NCI-H82 treated with DMSO at 0.1 percent for 48 hours (cell line): Measurements from ENCODE around the gene CDYL.
"Not testable (repeated sequence)": the region's sequence is repeated elsewhere in the genome, so short reads cannot be mapped to it uniquely, and the experiment has no call there.

ENCODE experiments used
- DNase-seq: peaks from one replicate; lab custom pipeline; 2025; ENCODE audit not compliant: unreplicated experiment; lab: John Stamatoyannopoulos, UW

The CDYL gene

DNA sequence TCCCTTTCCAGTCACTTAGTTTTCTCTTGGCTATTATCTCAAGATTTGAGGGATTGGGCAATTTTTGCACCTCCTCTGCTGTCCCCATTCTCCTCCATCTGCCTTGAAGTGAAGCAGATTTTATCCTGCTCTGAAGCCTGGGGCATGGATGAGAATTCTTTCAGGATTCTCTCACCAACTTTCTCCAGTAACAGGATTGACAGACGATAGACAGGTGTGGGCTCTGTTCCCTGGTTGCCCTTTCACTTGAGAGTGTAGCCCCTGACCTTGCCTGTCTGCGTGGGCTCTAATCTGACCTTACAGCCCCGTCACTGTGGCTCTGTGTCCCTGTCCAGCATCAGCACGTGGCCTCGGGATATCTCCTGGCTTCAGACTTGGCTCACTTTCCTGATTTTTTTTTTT is 27.1 kb downstream of the CDYL start:
- DNase-seq = no peak

DNA sequence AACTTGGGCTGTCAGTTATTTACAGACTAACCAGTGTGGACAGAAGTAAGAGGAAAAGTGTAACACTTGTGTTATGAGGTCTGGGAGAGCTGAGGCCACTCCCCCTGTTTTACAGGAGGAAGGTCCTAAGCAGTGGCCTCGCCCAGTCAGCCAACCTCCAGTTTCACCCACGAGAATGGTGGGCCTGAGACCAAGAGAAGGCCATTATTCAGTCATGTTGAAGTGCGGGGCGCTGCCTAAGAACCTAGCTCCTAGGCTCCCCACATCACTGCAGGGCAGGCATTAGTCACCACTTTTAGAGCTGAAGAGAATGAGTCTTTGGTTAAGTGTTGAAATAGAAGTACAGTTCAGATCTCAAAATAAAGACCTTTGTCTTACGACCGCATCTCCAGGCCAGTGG is 27.9 kb downstream of the CDYL start:
- DNase-seq = no peak

DNA sequence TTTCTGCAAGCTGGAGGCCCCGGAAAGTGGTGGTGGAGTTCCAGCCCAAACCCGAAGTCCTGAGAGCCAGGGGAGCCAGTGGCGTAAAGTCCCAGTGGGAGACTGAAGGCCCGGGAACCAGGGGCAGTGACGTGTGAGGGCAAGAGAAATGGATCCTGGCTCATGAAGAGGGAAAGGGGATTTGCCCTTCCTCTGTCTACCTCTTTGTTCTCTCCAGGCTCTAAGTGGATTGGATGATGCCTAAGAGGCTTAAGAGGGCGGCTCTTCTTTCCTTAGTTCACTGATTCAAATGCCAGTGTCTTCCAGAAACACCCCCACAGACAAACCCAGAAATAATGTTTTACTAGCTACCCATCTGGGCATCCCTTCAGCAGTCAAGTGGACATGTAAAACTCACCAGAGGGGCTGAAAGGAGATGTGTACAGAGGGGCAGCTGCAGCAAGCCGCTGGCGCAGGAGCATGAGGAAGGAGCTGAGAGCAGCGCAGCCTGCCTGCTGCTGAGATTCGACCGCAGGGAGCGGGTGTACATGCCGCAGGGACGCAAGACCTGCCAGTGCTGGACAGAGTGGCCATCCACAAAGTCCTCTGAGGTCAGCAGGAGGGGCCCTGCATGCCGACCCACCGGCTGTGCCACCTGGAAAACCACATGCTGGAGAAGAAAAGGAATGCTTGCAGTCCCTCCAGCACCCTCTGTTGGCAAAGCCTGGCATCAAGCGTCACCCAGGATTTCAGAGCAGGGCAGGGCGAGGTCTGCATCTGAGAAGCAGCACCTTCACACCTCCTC is 29.5 kb downstream of the CDYL start:
- peak; percentile 94 for DNase-seq

DNA sequence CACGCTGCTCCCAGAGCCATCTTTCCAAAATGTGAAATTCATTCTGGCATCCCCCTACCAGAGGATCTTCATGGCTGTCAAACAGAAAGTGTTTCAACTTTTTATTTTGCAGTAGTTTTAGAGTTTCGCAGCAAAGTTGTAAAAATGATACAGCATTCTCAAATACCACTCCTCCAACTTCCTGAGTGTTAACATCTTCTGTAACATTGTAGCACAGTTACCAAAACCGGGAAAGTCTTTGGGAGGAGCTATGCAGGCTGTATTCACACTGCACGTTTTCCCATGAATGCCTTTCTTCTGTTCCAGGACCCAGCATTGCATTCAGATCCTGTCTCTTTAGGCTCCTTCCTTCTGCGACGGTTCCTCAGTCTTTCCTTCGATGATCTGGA is 30.1 kb downstream of the CDYL start:
- no peak for DNase-seq

DNA sequence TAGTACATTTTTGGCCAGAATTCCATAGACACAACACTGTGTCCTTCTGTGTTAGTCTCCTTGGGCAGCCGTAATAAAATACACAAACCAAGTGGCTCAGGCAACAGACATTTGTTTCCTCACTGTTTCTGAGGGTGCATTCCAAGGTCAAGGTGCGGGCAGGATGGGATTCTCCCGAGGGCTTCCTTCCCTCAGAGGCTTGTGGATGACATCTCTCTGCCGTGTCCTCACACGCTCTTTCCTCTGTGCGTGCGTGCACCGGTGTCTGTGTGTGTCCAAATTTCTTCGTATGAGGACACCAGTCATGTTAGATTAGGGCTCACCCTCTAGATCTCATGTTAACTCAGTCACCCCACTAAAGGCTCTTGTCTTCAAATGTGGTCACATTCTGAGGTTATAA is 30.6 kb downstream of the CDYL start:
- no peak for DNase-seq

DNA sequence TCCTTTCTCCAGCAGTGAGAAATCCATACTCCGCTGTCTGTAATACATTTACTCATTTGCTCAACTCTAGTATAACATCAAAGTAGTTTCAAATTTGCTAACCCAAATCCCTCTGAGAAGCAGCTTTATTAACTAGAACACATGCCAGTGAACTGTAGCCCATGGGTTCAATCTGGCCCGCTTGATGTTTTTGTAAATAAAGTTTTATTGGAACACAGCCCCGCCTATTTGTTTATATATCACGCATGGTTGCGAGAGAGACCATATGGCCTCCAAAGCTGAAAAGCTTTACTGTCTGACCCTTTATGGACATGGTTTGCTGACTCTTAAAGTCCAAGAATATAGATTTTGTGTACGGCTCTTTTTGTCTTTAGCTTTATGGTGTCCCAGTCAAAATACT is 32.2 kb downstream of the CDYL start:
- no peak for DNase-seq

DNA sequence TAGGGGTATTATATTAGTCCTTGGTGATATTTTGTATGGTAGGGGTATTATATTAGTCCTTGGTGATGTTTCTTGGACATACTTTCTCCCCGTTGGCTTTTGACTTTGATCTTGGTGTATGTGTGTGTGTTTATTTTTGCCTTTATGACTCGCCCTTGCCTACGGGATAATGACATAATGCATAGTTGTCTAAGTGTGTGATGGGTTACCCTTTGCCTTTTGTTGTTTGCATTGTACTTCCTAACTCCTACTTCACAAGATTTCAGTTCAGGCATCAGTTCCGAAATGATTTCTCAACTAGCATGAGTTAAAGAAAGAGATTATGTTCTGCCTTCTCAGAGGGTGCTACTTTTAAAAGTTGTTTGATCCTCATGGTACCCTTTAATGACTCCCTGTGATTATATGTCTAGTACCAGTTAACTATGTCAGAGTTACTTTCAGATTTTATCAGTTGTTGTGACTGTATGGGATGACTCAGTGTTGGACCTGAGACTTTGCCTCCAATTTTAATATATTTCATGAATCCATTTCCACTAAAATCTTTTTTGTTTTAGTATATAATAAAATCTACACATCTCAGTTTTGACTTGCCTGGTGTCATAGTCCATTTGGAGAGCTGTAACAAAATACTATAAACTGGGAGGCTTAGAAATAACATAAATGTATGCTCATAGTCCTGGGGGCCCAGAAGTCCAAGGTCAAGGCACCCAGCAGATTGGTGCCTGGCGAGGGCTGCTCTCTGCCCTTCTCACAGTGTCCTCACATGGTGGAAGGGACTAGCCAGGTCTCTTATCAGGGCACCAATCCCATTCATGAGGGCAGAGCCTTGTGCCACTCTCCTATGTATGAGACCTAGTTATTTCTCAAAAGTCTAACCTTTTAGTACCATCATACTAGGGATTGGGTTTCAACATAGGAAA is 34.1 kb downstream of the CDYL start:
- no peak for DNase-seq

DNA sequence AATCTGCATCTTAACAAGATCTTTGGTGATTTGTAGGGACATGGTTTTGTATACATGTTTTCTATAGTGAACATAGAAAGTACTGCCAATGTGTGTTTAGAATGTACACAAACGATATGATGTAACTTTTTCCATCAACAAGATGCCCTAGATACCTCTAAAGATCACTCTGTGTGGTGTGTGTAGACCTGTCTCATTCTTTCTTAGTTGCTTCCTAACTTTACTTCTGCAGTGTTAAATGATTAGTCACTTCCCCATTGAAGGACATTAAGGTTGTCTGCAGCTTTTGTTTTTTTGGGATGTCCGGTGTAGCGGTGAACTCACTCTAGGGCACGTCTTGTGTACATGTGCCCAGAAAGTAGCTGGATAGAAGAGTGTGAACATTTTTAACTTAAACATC is 35.9 kb downstream of the CDYL start:
- no peak for DNase-seq

DNA sequence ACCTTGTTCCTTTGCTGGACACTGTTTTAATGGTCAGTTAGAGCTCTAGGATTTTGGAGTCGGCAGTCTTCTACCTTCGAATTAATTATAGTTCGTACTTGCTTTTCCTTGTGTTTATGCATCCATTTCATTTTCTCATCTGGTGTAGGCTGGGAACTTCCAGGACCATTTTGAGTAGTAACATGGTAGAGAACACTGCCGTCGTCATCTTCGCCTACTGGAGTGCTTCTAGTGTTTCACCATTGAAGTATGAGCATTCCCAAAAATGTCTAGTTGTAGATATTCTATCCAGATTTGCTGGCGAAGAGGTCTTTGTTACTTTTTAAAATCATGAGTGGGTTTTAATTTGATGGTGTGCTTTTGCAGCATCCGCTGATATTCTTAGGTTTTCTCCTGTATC is 36.9 kb downstream of the CDYL start:
- no peak for DNase-seq

DNA sequence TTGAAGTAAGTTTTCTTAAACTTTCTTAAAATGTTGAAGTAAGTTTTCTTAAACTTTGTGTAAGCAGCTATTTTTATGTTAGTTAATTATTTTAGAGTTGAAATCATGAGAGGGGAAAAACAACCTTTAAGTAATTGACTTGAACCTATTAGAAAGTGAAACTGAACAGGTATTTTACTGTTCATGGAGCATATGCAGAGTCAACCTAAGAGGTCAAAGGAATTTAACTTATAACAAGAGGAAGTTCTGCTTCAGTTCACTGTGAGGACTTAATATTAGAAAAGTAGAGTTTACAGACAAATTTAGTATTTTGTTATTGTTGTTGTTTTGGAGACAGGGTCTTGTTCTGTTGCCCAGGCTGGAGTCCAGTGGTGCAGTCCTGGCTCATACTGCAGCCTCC is 38.0 kb downstream of the CDYL start:
- DNase-seq = no peak

DNA sequence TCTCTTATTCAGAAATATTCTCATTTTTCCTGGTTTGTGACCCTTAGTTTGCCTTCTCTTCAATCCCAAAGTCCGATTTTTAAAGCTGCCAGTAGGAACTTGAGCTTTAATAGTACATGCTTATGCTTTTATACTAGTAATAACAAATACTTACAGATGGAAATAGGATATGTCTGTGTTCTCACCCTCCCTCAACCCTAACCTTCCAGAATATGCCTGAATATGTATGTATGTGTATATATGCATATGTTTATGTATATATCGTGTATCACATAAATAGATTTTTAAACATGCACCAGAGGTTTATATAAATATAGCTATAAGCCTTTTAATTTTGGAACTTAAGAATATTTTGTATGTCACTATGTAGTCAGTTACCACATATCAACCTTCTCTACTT is 38.8 kb downstream of the CDYL start:
- DNase-seq = no peak

DNA sequence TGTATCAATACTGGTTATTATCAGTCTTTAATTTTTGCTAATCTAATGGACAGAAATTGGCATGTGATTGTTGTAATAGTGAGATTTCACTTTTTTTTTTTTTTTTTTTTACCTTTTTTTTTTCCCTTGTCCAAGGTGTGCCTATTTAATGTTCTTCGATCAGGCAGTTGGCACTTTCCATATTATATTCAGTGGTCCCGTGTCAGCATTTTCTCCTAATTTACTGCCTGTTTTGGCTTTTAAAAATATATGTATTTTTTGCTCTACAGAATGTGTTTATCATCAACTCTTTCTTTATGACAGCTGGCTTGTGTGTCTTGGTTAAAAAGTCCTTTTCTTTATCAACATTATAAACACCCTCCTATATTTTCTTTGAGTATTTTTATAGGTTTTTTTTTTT is 39.4 kb downstream of the CDYL start:
- no peak for DNase-seq

DNA sequence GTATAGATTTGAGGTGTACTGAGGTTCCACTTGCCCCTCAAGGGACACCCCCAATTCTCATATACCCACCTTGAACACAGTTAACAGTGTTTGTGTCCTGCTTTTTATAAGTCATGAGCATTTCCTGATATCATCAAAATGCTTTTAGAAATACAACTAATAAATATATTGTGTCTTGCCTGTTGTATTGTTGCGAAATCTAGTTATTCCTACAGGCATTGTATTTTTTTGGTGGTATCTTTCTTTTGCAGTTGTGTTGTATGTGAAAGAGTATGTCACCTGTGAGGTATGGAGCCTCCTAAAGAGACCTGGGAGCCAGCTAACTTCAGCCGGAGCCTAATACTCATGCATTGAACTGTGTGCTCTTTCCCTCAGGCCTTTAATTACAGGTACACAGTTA is 40.7 kb downstream of the CDYL start:
- no peak for DNase-seq

DNA sequence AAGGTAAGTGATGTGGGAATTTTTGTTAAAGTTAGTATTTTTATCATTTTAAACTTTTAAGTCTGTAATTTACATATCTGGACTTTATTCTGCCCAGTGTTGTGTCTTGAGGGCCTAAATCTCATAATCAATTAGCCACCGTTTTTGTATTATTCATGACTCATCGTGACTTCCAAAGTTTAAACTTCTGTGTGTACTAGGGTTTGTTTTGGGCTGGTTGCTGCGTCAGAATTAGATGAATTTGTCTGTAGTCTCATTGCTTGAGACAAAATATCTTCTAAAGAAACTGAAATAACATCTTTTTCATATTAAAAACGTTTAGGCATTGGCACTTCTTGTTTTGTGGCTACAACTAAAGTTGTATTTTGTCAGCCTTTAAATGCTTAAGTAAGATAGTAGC is 41.3 kb downstream of the CDYL start:
- no peak for DNase-seq

DNA sequence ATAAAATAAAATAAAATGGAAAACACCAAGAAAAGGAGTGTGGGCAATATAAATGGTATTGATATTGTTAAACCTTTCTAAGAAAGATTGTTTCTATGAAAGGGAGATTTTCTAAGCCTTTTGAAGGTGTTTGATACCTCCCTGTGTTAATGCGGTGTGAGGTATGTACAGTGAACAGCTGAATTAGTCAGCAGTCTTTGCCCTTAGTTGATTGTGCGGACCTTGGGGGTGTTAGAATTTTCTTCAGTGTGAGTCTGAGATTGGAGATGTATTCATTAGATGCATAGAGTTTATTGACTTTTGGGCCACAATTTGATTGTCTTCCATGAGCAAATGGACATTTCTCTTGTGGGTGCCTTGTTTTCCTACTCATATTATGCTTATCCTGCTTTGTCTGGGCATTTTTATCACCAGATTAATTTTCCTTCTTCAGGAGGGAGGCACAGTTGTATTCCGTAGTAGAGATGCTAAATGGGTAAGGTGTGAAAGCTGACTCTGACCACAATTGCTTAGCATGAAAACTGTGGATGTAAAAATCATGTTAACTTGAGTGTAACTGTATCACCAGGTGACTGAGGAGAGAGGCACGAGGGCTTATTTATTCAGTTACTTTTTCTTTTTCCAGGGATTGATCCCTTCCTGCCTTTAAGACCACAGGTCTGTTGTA is 42.2 kb downstream of the CDYL start:
- no peak for DNase-seq

DNA sequence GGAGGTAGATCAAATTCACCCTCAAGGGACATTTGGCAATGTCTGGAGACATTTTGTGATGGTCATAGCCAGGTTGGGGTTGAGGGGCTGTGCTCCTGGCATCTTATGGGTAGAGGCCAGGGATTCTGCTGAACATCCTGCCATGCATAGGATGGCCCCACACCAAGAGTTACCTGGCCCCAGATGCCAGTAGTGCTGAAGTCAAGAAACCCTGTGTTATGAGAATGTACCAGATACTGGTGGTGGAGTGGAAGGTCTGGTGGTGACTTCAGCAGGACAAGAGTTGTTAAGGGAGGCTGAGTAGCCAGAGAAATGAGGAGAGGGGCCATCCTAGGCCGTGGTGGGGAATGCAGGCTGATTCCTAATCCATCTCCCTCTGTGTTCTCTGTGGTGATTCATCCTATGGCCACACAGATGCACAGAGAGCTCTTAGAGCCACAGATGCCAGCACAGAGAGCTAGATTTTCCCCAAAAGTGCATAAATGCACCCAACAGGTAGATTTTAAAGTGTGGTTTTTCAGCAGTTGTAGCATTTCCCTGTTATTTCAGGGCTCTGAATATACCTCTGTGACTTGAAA is 43.6 kb downstream of the CDYL start:
- DNase-seq = no peak

DNA sequence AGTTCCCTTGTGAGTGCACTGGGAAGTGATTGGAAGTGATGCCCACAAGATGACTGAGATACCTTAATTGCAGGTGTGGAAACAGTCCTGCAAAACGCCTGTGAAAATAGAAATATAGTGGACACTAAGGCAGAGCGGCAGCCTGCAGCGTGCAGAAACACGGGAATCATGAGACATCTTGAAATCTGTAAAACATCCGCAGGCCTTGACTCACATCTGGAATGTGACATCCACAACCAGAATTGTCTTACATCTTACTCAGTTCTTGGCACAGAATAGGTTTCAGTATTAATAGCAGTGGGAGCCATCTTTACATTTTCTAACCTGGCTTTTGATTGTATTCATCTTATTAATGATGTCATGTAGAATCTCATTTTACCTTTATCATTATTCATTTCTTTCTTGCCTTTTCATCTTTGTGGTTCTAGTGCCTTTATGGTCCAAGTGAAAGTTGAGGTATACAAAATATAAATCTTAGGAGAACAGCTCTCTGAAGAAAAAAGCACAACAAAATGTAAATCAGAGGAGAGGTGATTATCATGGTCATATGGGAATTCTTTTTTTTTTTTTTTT is 44.6 kb downstream of the CDYL start:
- no peak for DNase-seq

DNA sequence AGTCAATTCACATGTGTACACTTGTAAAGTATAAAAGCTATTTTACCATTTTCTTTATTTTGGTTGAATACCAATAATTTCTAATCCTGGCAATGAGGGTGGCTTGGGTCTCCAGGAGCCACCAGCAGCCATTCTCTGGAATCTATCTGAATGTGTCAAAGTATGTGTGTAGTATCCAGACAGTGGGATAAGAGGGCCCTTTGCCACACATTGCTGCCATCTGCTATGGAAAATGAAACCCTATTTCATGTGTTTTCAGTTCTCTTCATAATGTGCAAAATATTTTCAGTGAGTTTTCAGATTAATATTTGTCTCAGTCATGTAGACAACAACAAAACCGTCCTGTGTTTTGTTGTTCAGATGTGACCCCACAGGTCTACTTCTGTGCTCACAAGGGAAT is 46.3 kb downstream of the CDYL start:
- DNase-seq = no peak

DNA sequence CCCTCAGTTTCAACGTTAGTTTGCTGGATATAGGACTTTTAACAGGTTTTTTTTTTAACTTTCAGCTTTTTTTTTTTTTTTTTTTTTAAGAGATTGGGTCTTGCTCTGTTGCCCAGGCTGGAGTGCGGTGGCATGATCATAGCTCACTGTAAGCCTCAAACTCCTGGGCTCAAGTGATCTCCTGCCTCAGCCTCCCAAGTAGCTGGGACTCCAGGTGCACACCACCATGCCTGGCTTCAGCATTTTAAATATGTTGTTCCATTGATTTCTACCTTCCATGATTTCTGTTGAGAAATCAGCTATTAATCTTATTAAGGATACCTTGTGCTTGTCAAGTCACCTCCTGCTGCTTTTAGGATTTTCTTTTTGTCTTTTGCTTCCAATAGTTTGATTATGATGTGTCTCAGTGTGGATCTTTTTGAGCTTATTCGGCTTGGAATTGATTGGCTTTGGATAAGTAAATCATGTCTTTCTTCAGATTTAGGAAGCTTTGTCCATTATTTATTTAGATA is 52.0 kb downstream of the CDYL start:
- DNase-seq = no peak

DNA sequence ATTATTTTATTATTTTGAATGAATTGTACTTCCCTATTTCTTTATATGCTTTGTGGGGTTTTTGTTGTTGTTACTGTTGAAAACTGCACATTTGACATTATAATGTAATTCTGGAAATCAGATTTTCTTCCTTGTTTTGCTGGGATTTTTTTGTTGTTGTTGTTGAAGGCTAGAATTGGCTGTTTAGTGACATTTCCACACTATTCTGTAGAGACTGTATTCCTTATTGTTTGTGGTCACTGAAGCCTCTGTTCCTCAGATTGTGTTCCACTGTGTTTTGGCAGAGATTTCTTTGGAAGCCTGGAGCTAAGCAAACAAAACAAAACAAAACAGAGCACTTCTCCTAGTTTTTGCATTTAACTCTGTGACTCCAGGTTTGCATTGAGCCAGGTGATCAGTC is 52.9 kb downstream of the CDYL start:
- DNase-seq = no peak

DNA sequence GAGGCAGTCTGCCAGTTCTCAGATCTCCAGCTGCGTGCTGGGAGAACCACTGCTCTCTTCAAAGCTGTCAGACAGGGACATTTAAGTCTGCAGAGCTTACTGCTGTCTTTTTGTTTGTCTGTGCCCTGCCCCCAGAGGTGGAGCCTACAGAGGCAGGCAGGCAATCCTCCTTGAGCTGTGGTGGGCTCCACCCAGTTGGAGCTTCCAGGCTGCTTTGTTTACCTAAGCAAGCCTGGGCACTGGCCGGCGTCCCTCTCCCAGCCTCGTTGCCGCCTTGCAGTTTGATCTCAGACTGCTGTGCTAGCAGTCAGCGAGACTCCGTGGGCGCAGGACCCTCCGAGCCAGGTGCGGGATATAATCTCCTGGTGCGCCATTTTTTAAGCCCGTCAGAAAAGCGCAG is 59.3 kb downstream of the CDYL start:
- not testable (repeated sequence) for DNase-seq
